GM12891 (cell line): ENCODE measurements around the gene EFCAB11.

Experiments
- POLR2A ChIP-seq: IDR thresholded peaks from 2 replicates; pipeline ENCODE4 v1.6.1; 2011; ENCODE audit warnings: low read depth, low read length, control low read depth
- POLR2AphosphoS5 ChIP-seq: IDR thresholded peaks from 2 replicates; pipeline ENCODE4 v1.6.1; 2011; ENCODE audit warnings: low read depth, low read length, control low read depth
- POU2F2 ChIP-seq: IDR thresholded peaks from 2 replicates; pipeline ENCODE4 v1.6.1; 2011; ENCODE audit warnings: low read depth, mild to moderate bottlenecking, control low read depth, low read length, moderate library complexity
- SPI1 ChIP-seq: IDR thresholded peaks from 2 replicates; pipeline ENCODE4 v1.6.1; 2011; ENCODE audit warnings: low read depth, low read length, control low read depth
- TAF1 ChIP-seq: IDR thresholded peaks from 2 replicates; pipeline ENCODE4 v1.6.1; 2011; ENCODE audit warnings: low read depth, low read length, control low read depth

DNA sequence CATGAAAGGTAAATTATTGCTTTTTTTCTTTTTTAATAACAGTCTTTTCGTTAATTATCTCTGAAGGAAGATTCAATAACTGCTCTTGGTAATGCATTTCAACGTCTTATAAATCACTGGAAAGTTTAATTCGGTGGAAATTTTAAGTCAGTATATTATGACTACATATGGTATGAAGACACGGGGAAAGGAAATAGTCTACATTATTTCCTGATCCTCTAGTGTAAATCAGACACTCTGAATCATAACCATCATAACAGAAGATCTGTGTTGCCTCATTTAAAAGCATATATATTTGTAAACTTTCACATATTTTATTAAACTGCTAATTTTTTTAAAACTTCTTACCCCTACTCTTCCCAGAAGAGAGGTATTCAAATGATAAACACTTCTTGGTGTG, 53.7 kb downstream of the EFCAB11 start:
- TF ChIP-seq TAF1 (no peak), POLR2A (no peak), SPI1 (no peak), POU2F2 (no peak), POLR2AphosphoS5 (no peak)
